ENCODE measurements around the gene RALA.

Gene RALA

DNA sequence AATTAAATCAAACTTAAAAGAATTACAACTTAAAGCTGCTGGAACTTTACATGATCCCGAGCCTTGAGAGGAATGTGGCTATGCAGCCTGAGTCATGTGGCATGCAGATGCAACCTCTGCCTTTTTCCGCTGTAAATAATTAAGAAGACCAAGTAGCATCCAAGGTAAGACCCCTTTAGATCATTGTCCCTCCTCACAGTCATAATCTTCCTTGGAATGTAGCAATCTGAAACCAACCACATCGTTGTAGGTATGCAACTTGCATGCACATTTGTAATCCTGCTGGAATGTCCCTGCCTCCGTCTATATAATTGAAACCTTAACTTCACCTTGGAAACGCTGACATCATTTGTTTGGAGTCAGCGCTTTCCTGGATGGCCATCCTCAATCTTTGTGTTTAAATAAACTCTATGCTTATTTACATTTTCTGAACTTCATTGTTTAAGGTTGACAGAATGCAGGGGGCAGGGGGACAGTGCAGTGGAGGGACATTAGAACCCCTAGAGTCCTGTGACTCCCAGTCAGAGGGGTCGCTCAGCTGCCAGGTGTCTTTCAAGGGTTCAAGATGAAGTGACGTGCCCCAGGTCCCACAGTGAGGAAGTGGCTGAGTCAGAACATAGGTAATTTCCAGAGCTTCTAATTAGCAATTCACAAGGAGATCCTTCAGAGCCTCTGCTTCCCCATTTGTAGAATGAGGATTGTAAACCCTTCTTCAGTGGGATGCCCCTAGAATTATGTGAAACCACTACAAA, 110.7 kb downstream of the RALA start:
- TF ChIP-seq, protein P1, sequence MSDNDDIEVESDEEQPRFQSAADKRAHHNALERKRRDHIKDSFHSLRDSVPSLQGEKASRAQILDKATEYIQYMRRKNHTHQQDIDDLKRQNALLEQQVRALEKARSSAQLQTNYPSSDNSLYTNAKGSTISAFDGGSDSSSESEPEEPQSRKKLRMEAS (IDR thresholded peaks at IDR 0.05; ENCODE audit: low read depth, low read length) = no peak; the same call in 1 of the 2 replicates
- TF ChIP-seq POLR2A (IDR thresholded peaks at IDR 0.05; ENCODE audit: extremely low read depth, insufficient read length) = no peak
- no peak for TF ChIP-seq CTCF (IDR thresholded peaks at IDR 0.05; ENCODE audit: low read depth, low read length)
- no peak for TF ChIP-seq MYC (IDR thresholded peaks at IDR 0.05; ENCODE audit: low read depth, low read length)
- DNase-seq (ENCODE audit: low read depth) = peak; percentile 50
- peak overlapping the region; percentile 87 for H3K4me3 ChIP-seq (ENCODE audit: low read depth, low read length)

DNA sequence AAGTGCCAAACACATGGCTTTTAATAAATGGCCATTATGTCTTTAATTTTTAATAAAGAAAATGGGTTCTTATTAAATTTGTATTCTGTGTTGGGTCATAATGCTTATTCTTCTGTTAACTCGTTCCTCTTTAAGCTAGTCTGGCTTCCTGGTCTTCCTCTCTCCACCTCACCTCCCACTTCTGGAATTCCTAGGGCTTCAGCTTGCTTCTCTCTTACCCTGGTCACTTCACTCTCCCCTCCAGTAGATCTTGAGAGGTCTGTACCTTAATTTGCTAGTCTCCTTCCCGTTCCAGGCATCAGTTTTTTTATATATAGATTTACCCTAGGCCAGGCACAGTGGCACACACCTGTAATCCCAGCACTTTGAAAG, 111.2 kb downstream of the RALA start:
- H3K4me3 ChIP-seq (ENCODE audit: low read depth, low read length) = peak overlapping the region; percentile 87
- no peak for TF ChIP-seq POLR2A (IDR thresholded peaks at IDR 0.05; ENCODE audit: extremely low read depth, insufficient read length)
- TF ChIP-seq CTCF (IDR thresholded peaks at IDR 0.05; ENCODE audit: low read depth, low read length) = no peak
- TF ChIP-seq MYC (IDR thresholded peaks at IDR 0.05; ENCODE audit: low read depth, low read length) = no peak
- TF ChIP-seq, protein P1 (IDR thresholded peaks at IDR 0.05; ENCODE audit: low read depth, low read length) = no peak
- no peak for DNase-seq (ENCODE audit: low read depth)

DNA sequence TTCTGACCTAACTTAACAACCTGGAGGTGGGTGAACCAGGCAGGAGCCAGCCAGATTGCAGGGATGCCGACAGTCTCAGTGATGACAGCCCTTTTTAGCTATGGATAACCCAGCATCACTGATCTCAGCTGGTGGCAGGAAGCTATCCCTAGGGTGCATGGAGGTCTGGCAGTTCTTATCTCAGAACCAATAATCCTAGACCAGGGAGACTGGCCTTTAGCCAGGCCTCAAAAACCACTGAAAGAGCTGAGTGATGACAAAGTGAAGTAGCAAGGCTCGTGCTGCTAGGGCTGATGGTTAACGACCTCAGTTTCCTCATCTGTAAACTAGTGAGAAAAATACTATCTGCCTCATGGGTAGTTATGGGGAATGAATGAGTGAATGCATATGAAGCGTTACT, 112.5 kb downstream of the RALA start:
- no peak overlapping the region for H3K4me3 ChIP-seq (ENCODE audit: low read depth, low read length)
- TF ChIP-seq CTCF (IDR thresholded peaks at IDR 0.05; ENCODE audit: low read depth, low read length) (no peak), MYC (IDR thresholded peaks at IDR 0.05; ENCODE audit: low read depth, low read length) (no peak)
- TF ChIP-seq, protein P1 (IDR thresholded peaks at IDR 0.05; ENCODE audit: low read depth, low read length) = no peak
- DNase-seq (ENCODE audit: low read depth) = peak; percentile 35

DNA sequence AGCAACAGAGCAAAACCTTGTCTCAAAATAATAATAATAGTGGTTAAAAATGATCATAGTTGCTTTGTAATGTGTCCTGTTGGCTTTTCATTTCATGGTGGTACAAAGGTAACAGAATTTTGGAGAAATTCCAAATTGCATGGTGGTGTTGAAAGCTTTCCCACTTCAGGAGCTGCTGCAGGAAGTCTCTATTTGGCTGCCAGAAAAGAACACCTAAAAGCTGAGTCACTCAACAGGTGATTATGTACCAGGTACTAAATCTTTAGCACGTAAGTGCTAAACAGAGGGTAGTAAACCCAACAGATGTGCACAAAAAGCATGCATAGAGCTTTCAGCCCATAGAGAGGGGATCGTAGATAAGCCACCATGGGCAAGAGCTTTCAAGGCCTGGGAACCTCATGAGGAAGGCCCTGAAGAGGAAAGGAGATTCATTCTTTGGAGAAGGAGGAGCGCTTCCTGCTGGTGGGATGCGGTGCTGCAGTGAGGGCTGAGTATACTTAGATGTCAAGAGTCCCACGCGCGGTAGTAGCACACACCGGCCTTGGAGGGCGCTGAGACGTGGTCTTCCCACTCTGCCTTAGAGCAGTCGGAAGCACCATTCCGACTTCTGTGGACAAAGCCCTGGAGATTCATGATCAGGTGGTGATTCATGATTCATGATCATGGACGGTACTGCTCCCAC, 118.7 kb downstream of the RALA start:
- no peak overlapping the region for H3K4me3 ChIP-seq (ENCODE audit: low read depth, low read length)
- peak; percentile 78 for DNase-seq (ENCODE audit: low read depth)
- TF ChIP-seq, protein P1 (IDR thresholded peaks at IDR 0.05; ENCODE audit: low read depth, low read length) = no peak
- TF ChIP-seq CTCF (IDR thresholded peaks at IDR 0.05; ENCODE audit: low read depth, low read length) = peak; percentile 84

- TF ChIP-seq POLR2A (IDR thresholded peaks at IDR 0.05; ENCODE audit: extremely low read depth, insufficient read length) = no peak
- TF ChIP-seq, protein P1 (IDR thresholded peaks at IDR 0.05; ENCODE audit: low read depth, low read length) = no peak
- TF ChIP-seq CTCF (IDR thresholded peaks at IDR 0.05; ENCODE audit: low read depth, low read length) = no peak
- TF ChIP-seq MYC (IDR thresholded peaks at IDR 0.05; ENCODE audit: low read depth, low read length) = no peak
- no peak overlapping the region for H3K4me3 ChIP-seq (ENCODE audit: low read depth, low read length)
- no peak for DNase-seq (ENCODE audit: low read depth)
Measured at GRCh38 chr7:39744620-39745019, 121.2 kb downstream of the RALA start.

Data from NB4 (cell line).